IMR-90 (cell line): Measurements from ENCODE around the gene MIER2. TPM values are rescaled to one million over a fixed set of nuclear protein-coding genes. Genes with fewer than 3 reads are reported as not detected.

ENCODE experiments used
- ATAC-seq: fragments of 200-7000 bp; cut with Tn5 transposase; 2 replicates; pipeline ENCODE4 v1.9.1; 2020; ENCODE audit warnings: low read depth, mild to moderate bottlenecking, moderate library complexity
- BruUV-seq: library from RNA; stranded (reverse); fragments of 400-500 nt; replicated peaks from 2 replicates; lab custom pipeline; 2021; lab: Mats Ljungman, UMichigan
- CTCF ChIA-PET: fragments of 300-600 bp; formaldehyde crosslinking; extraction: SDS; loops from one replicate; lab custom pipeline; 2021; ENCODE audit warnings: antibody characterized with exemption; lab: Yijun Ruan, JAX
- POLR2A ChIA-PET: fragments of 300-600 bp; sonication (Branson Sonifier 250); formaldehyde crosslinking; loops from one replicate; lab custom pipeline; 2022; ENCODE audit warnings: antibody characterized with exemption; ENCODE audit not compliant: unreplicated experiment; lab: Charles Lee
- DNase-seq: peaks from one replicate; pipeline ENCODE4 v3.0.0; 2013
- H2AFZ ChIP-seq: replicated peaks from 2 replicates; pipeline ENCODE3; 2013; ENCODE audit warnings: low read length, mild to moderate bottlenecking; ENCODE audit not compliant: poor library complexity
- H2AK5ac ChIP-seq: 2 replicates; pipeline ENCODE4 v1.6.1; 2013; ENCODE audit warnings: low read depth, low read length, inconsistent platforms
- H2AK9ac ChIP-seq: replicated peaks from 2 replicates; pipeline ENCODE3; 2013; ENCODE audit warnings: mild to moderate bottlenecking, low read depth, low read length, moderate library complexity; ENCODE audit not compliant: poor library complexity
- H2BK120ac ChIP-seq: 2 replicates; pipeline ENCODE4 v1.6.1; 2013; ENCODE audit warnings: low read depth, low read length, inconsistent platforms
- H2BK15ac ChIP-seq: 3 replicates; pipeline ENCODE4 v1.6.1; 2013; ENCODE audit warnings: low read depth, low read length, inconsistent platforms
- H2BK20ac ChIP-seq: 2 replicates; pipeline ENCODE4 v1.6.1; 2013; ENCODE audit warnings: low read depth, mild to moderate bottlenecking, inconsistent platforms, low read length, moderate library complexity
- H2BK5ac ChIP-seq: 2 replicates; pipeline ENCODE4 v1.6.1; 2013; ENCODE audit warnings: mild to moderate bottlenecking, low read depth, low read length, inconsistent platforms; ENCODE audit not compliant: poor library complexity, severe bottlenecking
- H3K14ac ChIP-seq: replicated peaks from 2 replicates; pipeline ENCODE4 v1.6.1; 2013; ENCODE audit warnings: low read depth, low read length, inconsistent platforms
- H3K18ac ChIP-seq: 2 replicates; pipeline ENCODE4 v1.6.1; 2013; ENCODE audit warnings: low read depth, low read length, control low read depth
- H3K23ac ChIP-seq: 2 replicates; pipeline ENCODE4 v1.6.1; 2013; ENCODE audit warnings: low read depth, low read length, inconsistent platforms
- H3K27ac ChIP-seq: 2 replicates; pipeline ENCODE4 v1.5.1; 2013; ENCODE audit warnings: mild to moderate bottlenecking, control low read depth, low read length; ENCODE audit not compliant: insufficient read depth
- H3K27me3 ChIP-seq: 2 replicates; pipeline ENCODE4 v1.6.1; 2013; ENCODE audit warnings: low read length; ENCODE audit not compliant: control insufficient read depth, insufficient read depth
- H3K36me3 ChIP-seq: 2 replicates; pipeline ENCODE4 v1.6.1; 2013; ENCODE audit warnings: low read length, mixed read lengths; ENCODE audit not compliant: control insufficient read depth, insufficient read depth
- H3K4ac ChIP-seq: 2 replicates; pipeline ENCODE4 v1.6.1; 2013; ENCODE audit warnings: low read depth, low read length, inconsistent platforms
- H3K4me1 ChIP-seq: 2 replicates; pipeline ENCODE4 v1.6.1; 2013; ENCODE audit warnings: low read length, mixed read lengths; ENCODE audit not compliant: control insufficient read depth, insufficient read depth
- H3K4me2 ChIP-seq: 2 replicates; pipeline ENCODE4 v1.6.1; 2013; ENCODE audit warnings: low read depth, mild to moderate bottlenecking, control low read depth, low read length, moderate library complexity
- H3K4me3 ChIP-seq: 2 replicates; pipeline ENCODE4 v1.5.1; 2013; ENCODE audit warnings: low read depth, mild to moderate bottlenecking, control low read depth, low read length, moderate library complexity; ENCODE audit not compliant: insufficient read depth
- H3K56ac ChIP-seq: 2 replicates; pipeline ENCODE4 v1.6.1; 2013; ENCODE audit warnings: low read length, inconsistent platforms; ENCODE audit not compliant: insufficient read depth; ENCODE audit errors: extremely low read depth
- H3K79me1 ChIP-seq, 2 experiments: 2 replicates each; pipeline ENCODE4 v1.6.1; 2013; ENCODE audit warnings: low read length in 2 of 2, inconsistent platforms in 1 of 2, low read depth in 1 of 2
- H3K9ac ChIP-seq: 2 replicates; pipeline ENCODE4 v1.6.1; 2013; ENCODE audit warnings: low read depth, low read length, control low read depth
- H3K9me1 ChIP-seq: 2 replicates; pipeline ENCODE4 v1.6.1; 2013; ENCODE audit warnings: low read length, inconsistent platforms; ENCODE audit not compliant: insufficient read depth
- H3K9me3 ChIP-seq: 2 replicates; pipeline ENCODE4 v1.6.1; 2013; ENCODE audit warnings: low read length; ENCODE audit not compliant: control insufficient read depth, insufficient read depth
- H4K20me1 ChIP-seq: 2 replicates; pipeline ENCODE4 v1.6.1; 2013; ENCODE audit warnings: low read length, inconsistent platforms; ENCODE audit not compliant: insufficient read depth
- H4K5ac ChIP-seq: 2 replicates; pipeline ENCODE4 v1.6.1; 2013; ENCODE audit warnings: mild to moderate bottlenecking, low read depth, low read length, control low read depth
- H4K8ac ChIP-seq, 2 experiments: 2 replicates each; pipeline ENCODE4 v1.6.1; 2013; ENCODE audit warnings: low read depth in 2 of 2, low read length in 2 of 2, control low read depth in 1 of 2, inconsistent platforms in 1 of 2
- H4K91ac ChIP-seq: 2 replicates; pipeline ENCODE4 v1.6.1; 2013; ENCODE audit warnings: low read depth, low read length, inconsistent platforms; ENCODE audit not compliant: insufficient read depth
- CEBPB ChIP-seq: IDR thresholded peaks from 2 replicates; pipeline ENCODE4 v1.6.1; 2012; ENCODE audit warnings: low read depth, low read length, improper control_type of control experiment
- MAFK ChIP-seq: IDR thresholded peaks from 2 replicates; pipeline ENCODE4 v1.6.1; 2012; ENCODE audit warnings: low read depth, low read length, improper control_type of control experiment
- WGBS, 2 experiments: methylation state at CpG; one replicate each; pipeline versions ENCODE4 v1.1.5 to v1.1.7; 2013; ENCODE audit warnings: missing lambda C conversion rate in 2 of 2; ENCODE audit not compliant: insufficient read length in 1 of 2; ENCODE audit errors: extremely low coverage in 2 of 2; 5-methylcytosine and 5-hydroxymethylcytosine counted together
- dilution Hi-C: fragments of 300-500 bp; cut with HindIII; formaldehyde crosslinking; loops from one replicate; pipeline ENCODE4 v1.14.3; 2018; ENCODE audit warnings: low sequenced_read_pairs; ENCODE audit not compliant: unreplicated experiment
- in situ Hi-C: fragments of 300-500 bp; cut with MboI; formaldehyde crosslinking; loops from 3 replicates; pipeline ENCODE4 v1.14.3; 2019; ENCODE audit warnings: low sequenced_read_pairs, inconsistent platforms, mixed read lengths
- intact Hi-C: fragments of 100-400 bp; cut with micrococcal nuclease; formaldehyde crosslinking; loops from 2 replicates; pipeline ENCODE4 v1.10.0; 2022
- polyA plus RNA-seq, 3 experiments: library from polyadenylated mRNA; depleted of rRNA; stranded (reverse); fragments of >200 nt; gene quantifications; 2 replicates each; pipeline ENCODE4 v1.2.3, GENCODE V29; 2012; ENCODE audit warnings: low replicate concordance in 1 of 3
- total RNA-seq: library from RNA; depleted of rRNA; stranded (reverse); fragments of >200 nt; gene quantifications from 2 replicates; pipeline ENCODE4 v1.2.3, GENCODE V29; 2012

The MIER2 gene
- total and polyA plus RNA-seq, 2 of the 4 experiments (the other 2 are of a cell fraction): 28.0 to 28.4 TPM

DNA sequence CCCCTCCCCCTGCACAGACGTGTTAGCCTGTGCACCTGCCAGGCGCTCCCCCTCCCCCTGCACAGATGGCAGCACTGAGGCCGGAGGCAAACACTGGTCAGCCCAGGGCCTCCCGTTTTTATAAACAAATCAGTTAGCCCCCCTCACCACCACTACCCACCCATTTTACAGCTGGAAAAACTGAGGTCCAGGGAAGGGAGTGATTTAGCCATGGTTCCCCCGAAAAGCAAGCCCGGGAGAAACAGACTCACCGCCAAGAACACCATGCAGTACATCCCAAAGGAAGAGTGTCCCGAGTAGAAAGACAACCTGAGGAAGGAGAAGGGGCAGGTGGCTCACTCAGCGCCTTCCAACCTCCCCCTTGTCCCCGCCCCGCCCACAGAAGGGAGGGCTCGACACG lies 62.1 kb downstream of the MIER2 start:
- H2BK5ac ChIP-seq: no peak overlapping the region
- no peak overlapping the region for H2AK9ac ChIP-seq
- H3K56ac ChIP-seq: no peak overlapping the region
- H2AFZ ChIP-seq: no peak overlapping the region
- intact Hi-C loops (no loop called here), dilution Hi-C loops (no loop called here), in situ Hi-C loops (no loop called here)
- no peak overlapping the region for H2BK15ac ChIP-seq
- WGBS, 2 experiments: no CpG with 5 or more reads among the region's 13 CpGs
- no peak overlapping the region for H4K91ac ChIP-seq
- no TSS peak for BruUV-seq
- H3K9me3 ChIP-seq: no peaks in the 10 kb centered on the region
- no peak for ATAC-seq
- no peak overlapping the region for H3K4me2 ChIP-seq
- no peak overlapping the region for H3K9ac ChIP-seq
- no peak overlapping the region for H3K23ac ChIP-seq
- H4K8ac ChIP-seq: no peak overlapping the region
- no peaks in the 10 kb centered on the region for H3K36me3 ChIP-seq
- H2BK120ac ChIP-seq: no peak overlapping the region
- no peaks in the 10 kb centered on the region for H3K79me1 ChIP-seq
- peaks cover 9% of the 10 kb centered on the region for H3K27me3 ChIP-seq
- no peak overlapping the region for H3K14ac ChIP-seq
- no peak overlapping the region for H3K4me3 ChIP-seq
- ChIA-PET POLR2A (no interaction called here), CTCF (no interaction called here)
- H3K9me1 ChIP-seq: no peaks in the 10 kb centered on the region
- H4K5ac ChIP-seq: no peak overlapping the region
- DNase-seq: no peak
- H3K4me1 ChIP-seq: no peaks in the 10 kb centered on the region
- H2AK5ac ChIP-seq: no peak overlapping the region
- no peak overlapping the region for H3K27ac ChIP-seq
- no peak overlapping the region for H3K4ac ChIP-seq
- no peaks in the 10 kb centered on the region for H4K20me1 ChIP-seq
- no peak overlapping the region for H2BK20ac ChIP-seq
- no peak overlapping the region for H3K18ac ChIP-seq
- TF ChIP-seq CEBPB (no peak), MAFK (no peak)
